Peyer's patch (tissue), 4 donors: ENCODE data around the gene MARCHF9.

Experiments
- POLR2A ChIP-seq, 2 donors: fragments of 450-650 bp; IDR thresholded peaks; one replicate each; pipeline ENCODE4 v1.5.1; 2017; ENCODE audit warnings: antibody characterized with exemption in 2 of 2, mild to moderate bottlenecking in 2 of 2, moderate library complexity in 2 of 2
- TF ChIP-seq, protein P1 (sequence below), 6 experiments: fragments of 450-650 bp in 4 of 6; fragments of 200-600 bp in 2 of 6; sonication (generic) in 1 of 6; IDR thresholded peaks; one replicate each; pipeline ENCODE4 v1.5.1; 2017 to 2019; ENCODE audit warnings: antibody characterized with exemption in 6 of 6, mild to moderate bottlenecking in 3 of 6, moderate library complexity in 1 of 6

GRCh38 chr12:57756406-57757341 is 1.8 kb downstream of the MARCHF9 start:
- TF ChIP-seq POLR2A (IDR thresholded peaks at IDR 0.05), result no peak
- TF ChIP-seq, protein P1, sequence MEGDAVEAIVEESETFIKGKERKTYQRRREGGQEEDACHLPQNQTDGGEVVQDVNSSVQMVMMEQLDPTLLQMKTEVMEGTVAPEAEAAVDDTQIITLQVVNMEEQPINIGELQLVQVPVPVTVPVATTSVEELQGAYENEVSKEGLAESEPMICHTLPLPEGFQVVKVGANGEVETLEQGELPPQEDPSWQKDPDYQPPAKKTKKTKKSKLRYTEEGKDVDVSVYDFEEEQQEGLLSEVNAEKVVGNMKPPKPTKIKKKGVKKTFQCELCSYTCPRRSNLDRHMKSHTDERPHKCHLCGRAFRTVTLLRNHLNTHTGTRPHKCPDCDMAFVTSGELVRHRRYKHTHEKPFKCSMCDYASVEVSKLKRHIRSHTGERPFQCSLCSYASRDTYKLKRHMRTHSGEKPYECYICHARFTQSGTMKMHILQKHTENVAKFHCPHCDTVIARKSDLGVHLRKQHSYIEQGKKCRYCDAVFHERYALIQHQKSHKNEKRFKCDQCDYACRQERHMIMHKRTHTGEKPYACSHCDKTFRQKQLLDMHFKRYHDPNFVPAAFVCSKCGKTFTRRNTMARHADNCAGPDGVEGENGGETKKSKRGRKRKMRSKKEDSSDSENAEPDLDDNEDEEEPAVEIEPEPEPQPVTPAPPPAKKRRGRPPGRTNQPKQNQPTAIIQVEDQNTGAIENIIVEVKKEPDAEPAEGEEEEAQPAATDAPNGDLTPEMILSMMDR (IDR thresholded peaks at IDR 0.05), result peak; percentile 18 to 81 (median 58)
